Lower leg skin (tissue), 3 donors: ENCODE data around the gene P2RY2.

Experiments used
- POLR2A ChIP-seq, 2 donors: fragments of 450-650 bp; IDR thresholded peaks; one replicate each; pipeline ENCODE4 v1.6.1; 2016 to 2017; ENCODE audit warnings: antibody characterized with exemption in 2 of 2, mild to moderate bottlenecking in 1 of 2, moderate library complexity in 1 of 2
- TF ChIP-seq, protein P1 (sequence below), 3 donors: fragments of 450-650 bp; IDR thresholded peaks; one replicate each; pipeline ENCODE4 v1.5.1; 2016; ENCODE audit warnings: antibody characterized with exemption in 3 of 3, mild to moderate bottlenecking in 3 of 3, moderate library complexity in 2 of 3

GRCh38 chr11:73184953-73185671 lies 33.0 kb upstream of the P2RY2 start:
- TF ChIP-seq, protein P1, sequence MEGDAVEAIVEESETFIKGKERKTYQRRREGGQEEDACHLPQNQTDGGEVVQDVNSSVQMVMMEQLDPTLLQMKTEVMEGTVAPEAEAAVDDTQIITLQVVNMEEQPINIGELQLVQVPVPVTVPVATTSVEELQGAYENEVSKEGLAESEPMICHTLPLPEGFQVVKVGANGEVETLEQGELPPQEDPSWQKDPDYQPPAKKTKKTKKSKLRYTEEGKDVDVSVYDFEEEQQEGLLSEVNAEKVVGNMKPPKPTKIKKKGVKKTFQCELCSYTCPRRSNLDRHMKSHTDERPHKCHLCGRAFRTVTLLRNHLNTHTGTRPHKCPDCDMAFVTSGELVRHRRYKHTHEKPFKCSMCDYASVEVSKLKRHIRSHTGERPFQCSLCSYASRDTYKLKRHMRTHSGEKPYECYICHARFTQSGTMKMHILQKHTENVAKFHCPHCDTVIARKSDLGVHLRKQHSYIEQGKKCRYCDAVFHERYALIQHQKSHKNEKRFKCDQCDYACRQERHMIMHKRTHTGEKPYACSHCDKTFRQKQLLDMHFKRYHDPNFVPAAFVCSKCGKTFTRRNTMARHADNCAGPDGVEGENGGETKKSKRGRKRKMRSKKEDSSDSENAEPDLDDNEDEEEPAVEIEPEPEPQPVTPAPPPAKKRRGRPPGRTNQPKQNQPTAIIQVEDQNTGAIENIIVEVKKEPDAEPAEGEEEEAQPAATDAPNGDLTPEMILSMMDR (IDR thresholded peaks at IDR 0.05) = no peak
- no peak for TF ChIP-seq POLR2A (IDR thresholded peaks at IDR 0.05)
